Ishikawa (cell line): ENCODE data around the gene PIGO.
A peak's percentile ranks its signal among the peaks of the same experiment; 100 is the strongest.

Experiments
- CEBPB ChIP-seq: IDR thresholded peaks from 2 replicates; pipeline ENCODE4 v1.6.1; 2012
- CREB1 ChIP-seq: IDR thresholded peaks from 2 replicates; pipeline ENCODE4 v1.6.1; 2012; ENCODE audit warnings: low read depth
- EGR1 ChIP-seq: IDR thresholded peaks from 2 replicates; pipeline ENCODE4 v1.6.1; 2012
- EP300 ChIP-seq: IDR thresholded peaks from 2 replicates; pipeline ENCODE4 v1.6.1; 2012; ENCODE audit warnings: borderline replicate concordance
- FOXM1 ChIP-seq: IDR thresholded peaks from 2 replicates; pipeline ENCODE4 v1.6.1; 2012; ENCODE audit warnings: low read depth, borderline replicate concordance
- MAX ChIP-seq: IDR thresholded peaks from 2 replicates; pipeline ENCODE4 v1.6.1; 2012
- NFIC ChIP-seq: IDR thresholded peaks from 2 replicates; pipeline ENCODE4 v1.6.1; 2012
- RAD21 ChIP-seq: IDR thresholded peaks from 2 replicates; pipeline ENCODE4 v1.6.1; 2012; ENCODE audit warnings: low read depth
- REST ChIP-seq: IDR thresholded peaks from 2 replicates; pipeline ENCODE4 v1.6.1; 2012; ENCODE audit warnings: low read depth, mild to moderate bottlenecking
- TAF1 ChIP-seq: IDR thresholded peaks from 2 replicates; pipeline ENCODE4 v1.6.1; 2012; ENCODE audit warnings: low read depth, mild to moderate bottlenecking
- TCF12 ChIP-seq: IDR thresholded peaks from 2 replicates; pipeline ENCODE4 v1.6.1; 2012; ENCODE audit warnings: low read depth
- TEAD4 ChIP-seq: IDR thresholded peaks from 2 replicates; pipeline ENCODE4 v1.6.1; 2012
- USF1 ChIP-seq: IDR thresholded peaks from 2 replicates; pipeline ENCODE4 v1.6.1; 2012
- YY1 ChIP-seq: IDR thresholded peaks from 2 replicates; pipeline ENCODE4 v1.6.1; 2012; ENCODE audit warnings: low read depth
- ZBTB7A ChIP-seq: IDR thresholded peaks from 2 replicates; pipeline ENCODE4 v1.6.1; 2012; ENCODE audit warnings: low read depth

The PIGO gene

GRCh38 chr9:35110327-35110761, 14.0 kb upstream of the PIGO start:
- TF ChIP-seq TEAD4 (0 out of 2 replicates have a peak, but pooled peaks have one; percentile 24), RAD21 (no peak)

GRCh38 chr9:35108946-35109575, 12.7 kb upstream of the PIGO start:
- no peak for TF ChIP-seq TCF12
- no peak for TF ChIP-seq MAX
- no peak for TF ChIP-seq CEBPB
- TF ChIP-seq TEAD4, result no peak
- no peak for TF ChIP-seq NFIC
- no peak for TF ChIP-seq USF1
- TF ChIP-seq EGR1, result no peak
- no peak for TF ChIP-seq ZBTB7A
- TF ChIP-seq EP300, result no peak
- TF ChIP-seq REST, result no peak

- TF ChIP-seq TEAD4 (no peak), EGR1 (no peak), MAX (no peak), FOXM1 (no peak), CREB1 (no peak), CEBPB (no peak), USF1 (no peak), EP300 (no peak), ZBTB7A (no peak), TCF12 (no peak), NFIC (no peak), YY1 (no peak), REST (no peak), TAF1 (no peak), RAD21 (no peak)
These were observed 12.1 kb upstream of the PIGO start for GRCh38 chr9:35108461-35108860.

- TF ChIP-seq TCF12 (no peak), YY1 (no peak), CEBPB (no peak), CREB1 (no peak), RAD21 (no peak), REST (no peak), EGR1 (no peak), TEAD4 (no peak), NFIC (no peak), USF1 (no peak), TAF1 (no peak), ZBTB7A (no peak)
These were observed 11.2 kb upstream of the PIGO start for GRCh38 chr9:35107297-35108290.
